HG03159 (cell line): ENCODE measurements around the gene KHDRBS1.
"Not testable (repeated sequence)": the region's sequence is repeated elsewhere in the genome, so short reads cannot be mapped to it uniquely, and the experiment has no call there.

Source experiments
- ATAC-seq: cut with Tn5 transposase; IDR thresholded peaks from one replicate; pipeline ENCODE4 v1.9.1; 2021; ENCODE audit warnings: mild to moderate bottlenecking, moderate library complexity; ENCODE audit not compliant: unreplicated experiment

KHDRBS1 gene

GRCh38 chr1:32062867-32063230 is 49.2 kb downstream of the KHDRBS1 start:
- ATAC-seq = no peak

GRCh38 chr1:32063261-32063681 is 49.6 kb downstream of the KHDRBS1 start:
- no peak for ATAC-seq

GRCh38 chr1:32065613-32066488 is 52.2 kb downstream of the KHDRBS1 start:
- not testable (repeated sequence) for ATAC-seq

GRCh38 chr1:32066489-32066873 is 52.8 kb downstream of the KHDRBS1 start:
- ATAC-seq = no peak

- ATAC-seq = no peak
Observed at GRCh38 chr1:32068957-32069588, 55.4 kb downstream of the KHDRBS1 start.

GRCh38 chr1:32071758-32072621 is 58.3 kb downstream of the KHDRBS1 start:
- ATAC-seq = no peak

GRCh38 chr1:32072622-32073298 is 59.1 kb downstream of the KHDRBS1 start, which contains the start of gene TMEM39B:
TSS of gene TMEM39B (plus strand) at chr1:32072939. CDS start at chr1:32073048, 109 bp downstream.
- peak; percentile 86 for ATAC-seq

- peak; percentile 24 for ATAC-seq
Observed at GRCh38 chr1:32073299-32074229, 59.9 kb downstream of the KHDRBS1 start.

GRCh38 chr1:32074841-32075240 is 61.2 kb downstream of the KHDRBS1 start:
- ATAC-seq = no peak

- ATAC-seq = no peak
Observed at GRCh38 chr1:32077451-32077850, 63.8 kb downstream of the KHDRBS1 start.

GRCh38 chr1:32082022-32082421 is 68.4 kb downstream of the KHDRBS1 start:
- no peak for ATAC-seq

- ATAC-seq = not testable (repeated sequence)
Observed at GRCh38 chr1:32086381-32086780, 72.7 kb downstream of the KHDRBS1 start.

GRCh38 chr1:32091176-32091575 is 77.5 kb downstream of the KHDRBS1 start:
- no peak for ATAC-seq

GRCh38 chr1:32091591-32091990 is 77.9 kb downstream of the KHDRBS1 start:
- no peak for ATAC-seq
